GM19035 (cell line): ENCODE data around the gene SLCO3A1.
"Not testable (repeated sequence)": the region's sequence is repeated elsewhere in the genome, so short reads cannot be mapped to it uniquely, and the experiment has no call there.

Experiments used
- ATAC-seq: cut with Tn5 transposase; IDR thresholded peaks from one replicate; pipeline ENCODE4 v1.9.1; 2021; ENCODE audit not compliant: unreplicated experiment

Gene SLCO3A1

DNA sequence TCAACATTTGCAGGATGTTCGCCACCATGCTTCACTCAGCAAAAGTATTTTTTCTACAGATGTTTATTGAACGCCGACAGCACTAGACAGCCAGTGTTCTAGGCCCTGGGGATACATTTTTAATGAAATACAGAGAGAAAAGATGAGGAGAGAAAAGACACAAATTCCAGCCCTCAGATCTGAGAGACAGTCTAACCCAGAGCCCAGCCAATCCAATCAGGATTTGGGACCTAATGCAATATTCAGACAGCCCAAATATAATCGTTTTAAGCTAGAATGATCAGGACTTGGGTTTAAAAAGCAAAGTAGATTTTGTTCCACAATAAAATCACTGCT is 174.8 kb downstream of the SLCO3A1 start:
- ATAC-seq, result no peak

DNA sequence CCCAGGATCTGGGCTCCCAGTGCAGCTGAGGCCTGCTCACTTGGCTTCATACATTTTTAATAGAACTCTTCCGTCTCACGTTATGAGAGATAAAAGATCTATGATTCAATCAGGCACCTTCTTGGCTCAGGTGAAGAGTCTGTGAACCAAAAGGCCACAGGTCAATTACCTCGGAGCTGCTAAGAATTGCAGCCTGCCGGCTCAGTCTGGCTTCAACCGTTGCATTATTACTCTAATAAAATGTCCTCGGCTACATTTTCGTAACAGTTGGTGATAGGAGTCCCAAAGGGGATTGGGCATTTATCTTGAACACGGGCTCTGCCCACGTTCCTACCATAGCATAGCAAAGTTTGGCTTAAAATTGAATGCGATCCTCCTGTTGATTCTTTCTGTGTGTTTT is 176.3 kb downstream of the SLCO3A1 start:
- ATAC-seq, result no peak

DNA sequence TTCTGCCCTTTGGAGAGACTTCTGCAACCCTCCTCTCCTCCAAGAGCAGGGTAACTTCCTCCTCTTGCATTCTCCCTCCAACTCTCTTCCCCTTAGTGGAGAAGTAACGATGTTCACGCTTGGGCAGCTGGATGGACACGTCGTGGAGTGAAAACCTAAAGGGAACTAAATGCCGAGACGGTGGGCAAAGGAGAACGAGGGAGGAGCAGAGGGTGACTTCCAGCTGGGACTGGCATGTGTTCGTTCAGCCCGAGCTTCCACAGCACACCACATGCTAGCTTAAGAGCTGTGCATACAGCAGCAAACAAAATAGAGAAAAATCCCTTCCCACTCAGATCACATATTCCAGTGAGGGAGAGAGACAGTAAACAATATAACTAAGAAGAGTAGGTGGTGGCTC is 179.8 kb downstream of the SLCO3A1 start:
- no peak for ATAC-seq

- ATAC-seq, result no peak
These were observed 180.2 kb downstream of the SLCO3A1 start for GRCh38 chr15:92033723-92034122.

GRCh38 chr15:92034227-92034626 is 180.7 kb downstream of the SLCO3A1 start:
- ATAC-seq, result no peak

GRCh38 chr15:92035551-92035950 is 182.0 kb downstream of the SLCO3A1 start:
- ATAC-seq, result no peak

- no peak for ATAC-seq
These were observed 182.5 kb downstream of the SLCO3A1 start for GRCh38 chr15:92035961-92036360.

GRCh38 chr15:92037491-92037890 is 184.0 kb downstream of the SLCO3A1 start:
- no peak for ATAC-seq

DNA sequence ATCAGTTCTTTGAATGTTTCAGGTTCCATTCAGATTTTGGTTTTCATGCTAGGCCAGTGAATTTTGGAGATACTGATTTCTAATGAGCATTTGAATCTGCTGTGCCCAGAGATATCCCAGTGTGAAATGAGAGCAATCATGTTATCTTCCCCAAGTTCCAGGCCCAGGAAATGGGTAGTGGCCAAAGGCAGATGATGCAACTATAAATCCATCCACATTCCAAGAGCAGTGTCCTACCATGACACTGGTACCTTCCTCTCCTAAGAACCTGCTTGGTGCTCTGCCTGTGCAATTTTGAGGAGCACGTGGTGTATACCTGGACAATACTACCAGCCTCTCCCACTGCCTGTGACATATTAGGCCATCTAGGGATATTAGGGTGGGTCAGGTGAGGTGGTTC is 186.8 kb downstream of the SLCO3A1 start:
- no peak for ATAC-seq

GRCh38 chr15:92041371-92041770 is 187.9 kb downstream of the SLCO3A1 start:
- no peak for ATAC-seq

- no peak for ATAC-seq
These were observed 189.8 kb downstream of the SLCO3A1 start for GRCh38 chr15:92043283-92043682.

- no peak for ATAC-seq
These were observed 190.8 kb downstream of the SLCO3A1 start for GRCh38 chr15:92044203-92044909.

DNA sequence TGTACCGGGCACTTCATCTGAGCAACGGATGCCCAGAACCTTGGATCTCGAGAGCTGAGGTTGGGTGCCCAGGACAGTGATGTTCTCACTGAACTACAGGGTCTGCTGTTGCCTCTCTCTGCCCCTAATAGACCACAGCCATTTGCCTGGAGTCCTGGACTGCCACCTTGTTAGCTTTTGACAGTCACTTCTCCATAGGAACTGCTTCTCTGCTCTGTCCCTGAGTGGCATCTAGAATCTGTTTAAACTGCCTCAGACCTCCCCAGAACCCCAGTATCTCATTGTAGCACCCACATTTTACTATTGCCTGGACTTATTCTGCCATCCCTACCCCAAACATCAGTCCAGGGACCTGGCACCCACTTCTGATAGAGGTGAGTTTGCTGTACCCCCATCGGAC is 194.4 kb downstream of the SLCO3A1 start:
- no peak for ATAC-seq

- ATAC-seq, result no peak
These were observed 195.2 kb downstream of the SLCO3A1 start for GRCh38 chr15:92048739-92049138.

- ATAC-seq, result no peak
These were observed 195.9 kb downstream of the SLCO3A1 start for GRCh38 chr15:92049290-92049989.

DNA sequence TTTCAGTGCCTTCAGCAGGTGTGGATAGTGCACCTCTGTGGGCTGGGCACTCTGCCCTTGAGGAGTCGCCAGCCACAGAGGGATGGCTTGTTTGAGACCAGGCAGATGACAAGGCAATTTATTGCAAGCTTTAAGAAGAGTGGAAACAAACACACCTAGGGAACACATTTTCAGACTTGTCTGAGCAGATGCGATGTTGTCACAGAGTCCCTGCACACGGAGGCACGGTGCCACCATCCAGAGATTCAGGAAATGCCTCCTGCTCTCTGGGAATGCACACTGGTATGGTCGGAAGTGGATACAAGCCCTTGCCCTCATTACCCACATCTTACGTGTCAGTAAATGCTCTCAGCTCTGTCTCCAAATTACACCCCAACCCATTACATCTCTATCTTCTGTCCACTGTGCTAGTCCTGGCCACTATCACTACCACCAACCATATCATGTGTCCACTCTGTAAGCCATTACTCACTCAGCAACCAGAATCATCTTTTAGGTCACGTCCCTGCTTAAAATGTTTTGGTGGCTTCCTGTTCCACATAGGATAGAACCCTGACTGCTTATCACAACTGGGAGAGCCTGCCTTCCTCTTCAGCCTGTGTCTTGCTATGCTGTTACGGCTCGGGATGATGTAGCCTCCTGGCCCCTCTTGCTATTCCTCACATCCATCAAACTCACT is 196.9 kb downstream of the SLCO3A1 start:
- no peak for ATAC-seq

- no peak for ATAC-seq
These were observed 198.2 kb downstream of the SLCO3A1 start for GRCh38 chr15:92051716-92052115.

DNA sequence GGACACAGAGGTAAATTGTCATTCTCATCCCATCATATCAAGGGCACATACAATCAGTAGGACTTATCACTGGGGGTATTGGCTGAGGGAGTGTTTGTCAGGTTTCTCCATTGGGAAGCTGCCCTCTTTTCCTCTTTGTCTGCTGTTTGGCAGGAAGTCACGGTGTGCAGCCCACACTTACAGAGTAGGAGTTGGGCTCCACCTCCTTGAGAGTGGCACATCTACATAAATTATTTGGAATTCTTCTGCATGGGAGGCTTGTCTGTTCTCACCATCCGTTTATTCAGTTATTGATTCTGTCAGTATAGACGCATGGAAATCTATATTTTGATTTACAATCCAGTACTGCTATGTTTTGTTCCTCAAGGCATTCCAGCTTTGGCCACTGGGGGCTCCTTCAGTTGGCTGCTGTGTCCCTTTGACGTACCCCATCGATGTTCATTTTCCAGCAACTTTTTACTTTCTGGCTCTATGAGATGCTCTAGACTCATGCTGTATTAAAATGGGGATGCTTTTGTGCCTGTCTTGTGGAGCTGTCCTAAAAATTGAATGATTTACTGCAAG is 200.3 kb downstream of the SLCO3A1 start:
- no peak for ATAC-seq

- ATAC-seq, result no peak
These were observed 203.4 kb downstream of the SLCO3A1 start for GRCh38 chr15:92056875-92057274.

DNA sequence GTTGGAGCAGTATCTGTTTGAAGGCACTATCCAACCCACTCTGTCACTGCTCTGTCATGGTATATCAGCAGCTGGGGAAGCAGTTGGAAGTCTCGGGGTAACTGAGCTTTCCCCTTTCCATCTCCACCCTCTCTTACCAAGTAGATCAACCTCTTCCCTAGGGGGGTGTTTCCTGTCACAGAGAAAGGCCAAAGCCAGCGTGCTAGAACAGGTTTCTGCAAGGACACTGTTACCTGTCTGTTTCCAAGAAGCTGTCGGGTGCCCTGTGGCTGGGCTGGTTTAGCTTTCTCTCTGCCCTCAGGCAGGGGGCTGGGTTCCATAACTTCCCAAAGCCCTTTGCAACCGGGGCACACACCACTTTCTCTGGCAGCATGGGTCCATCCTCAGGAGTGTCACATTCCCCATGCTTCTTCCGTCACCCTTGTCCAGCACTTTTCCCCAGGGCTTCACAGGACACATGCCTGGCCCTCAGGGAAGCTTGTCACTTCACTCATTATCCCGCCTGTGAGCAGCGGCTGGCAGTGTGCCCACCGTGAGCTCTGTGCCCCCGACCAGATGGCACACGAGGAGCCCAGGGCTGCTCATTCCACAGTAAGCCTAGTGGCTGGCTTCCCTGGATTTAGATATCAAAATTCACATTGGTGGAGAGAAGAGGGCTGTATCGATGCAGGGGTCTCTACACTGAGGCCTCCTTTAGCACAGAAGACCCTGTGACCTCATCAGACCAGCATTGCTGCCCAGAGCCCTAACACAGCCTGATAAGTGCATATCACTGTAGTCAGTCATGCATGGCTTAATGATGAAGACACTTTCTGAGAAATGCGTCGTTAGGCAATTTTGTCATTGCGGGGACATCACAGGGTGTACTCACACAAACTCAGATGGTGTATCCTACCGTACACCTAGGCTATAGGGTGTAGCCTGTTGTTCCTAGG is 205.8 kb downstream of the SLCO3A1 start:
- no peak for ATAC-seq

DNA sequence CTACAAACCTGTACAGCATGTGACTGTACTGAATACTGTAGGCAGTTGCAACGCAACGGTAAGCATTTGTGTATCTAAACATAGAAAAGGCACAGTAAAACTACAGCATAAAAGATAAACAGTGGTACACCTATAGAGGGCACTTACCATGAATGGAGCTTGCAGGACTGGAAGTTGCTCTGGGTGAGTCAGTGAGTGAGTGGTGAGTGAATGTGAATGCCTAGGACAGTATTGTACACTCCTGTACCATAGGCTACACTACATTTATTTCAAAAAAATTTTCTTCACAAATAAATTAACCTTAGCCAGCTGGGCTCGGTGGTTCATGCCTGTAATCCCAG is 206.4 kb downstream of the SLCO3A1 start:
- ATAC-seq, result not testable (repeated sequence)
